Measurements from ENCODE around the gene ATRIP.

The ATRIP gene

GRCh38 chr3:48422681-48423080 is 23.9 kb upstream of the ATRIP start:
- H4K20me1 ChIP-seq (ENCODE audit: insufficient read depth, low read length), result peaks cover 7% of the 10 kb centered on the region
- H3K9ac ChIP-seq (ENCODE audit: low read depth, low read length), result no peak overlapping the region
- TF ChIP-seq CTCF (IDR thresholded peaks at IDR 0.05; ENCODE audit: borderline replicate concordance, extremely low read depth, low read length, poor library complexity, severe bottlenecking), result no peak
- no peak for TF ChIP-seq EZH2 (IDR thresholded peaks at IDR 0.05; ENCODE audit: borderline replicate concordance, low read depth, low read length, severe bottlenecking)
- H2AFZ ChIP-seq (ENCODE audit: low read depth, low read length), result no peak overlapping the region
- no peak overlapping the region for H3K4me3 ChIP-seq (ENCODE audit: low read depth in 1 of 2, low read length in 2 of 2)
- no peaks in the 10 kb centered on the region for H3K9me3 ChIP-seq (ENCODE audit: insufficient read depth, low read length, severe bottlenecking)
- no peaks in the 10 kb centered on the region for H3K79me2 ChIP-seq (ENCODE audit: insufficient read depth, low read length)
- H3K4me2 ChIP-seq (ENCODE audit: insufficient read depth, low read length), result no peak overlapping the region
- peaks cover 4% of the 10 kb centered on the region; the same call in 1 of the 2 replicates for H3K4me1 ChIP-seq (ENCODE audit: insufficient read depth, low read length)
- no peak overlapping the region for H3K27ac ChIP-seq (ENCODE audit: low read length)
- ATAC-seq (ENCODE audit: insufficient read depth, low read depth) (no peak), DNase-seq (no peak)
- H3K36me3 ChIP-seq (ENCODE audit: insufficient read depth, low read length), result no peaks in the 10 kb centered on the region
- H3K27me3 ChIP-seq (ENCODE audit: insufficient read depth, low read length, poor library complexity), result peaks cover 3% of the 10 kb centered on the region

- Histone ChIP-seq H3K9ac (ENCODE audit: low read depth, low read length) (no peak overlapping the region), H3K4me2 (ENCODE audit: insufficient read depth, low read length) (no peak overlapping the region), H3K27ac (ENCODE audit: low read length) (no peak overlapping the region), H3K36me3 (ENCODE audit: insufficient read depth, low read length) (no peaks in the 10 kb centered on the region), H3K9me3 (ENCODE audit: insufficient read depth, low read length, severe bottlenecking) (no peaks in the 10 kb centered on the region), H2AFZ (ENCODE audit: low read depth, low read length) (no peak overlapping the region), H3K79me2 (ENCODE audit: insufficient read depth, low read length) (no peaks in the 10 kb centered on the region), H3K27me3 (ENCODE audit: insufficient read depth, low read length, poor library complexity) (peaks cover 10% of the 10 kb centered on the region), H3K4me3 (ENCODE audit: low read depth in 1 of 2, low read length in 2 of 2) (no peak overlapping the region), H3K4me1 (ENCODE audit: insufficient read depth, low read length) (peaks cover 10% of the 10 kb centered on the region), H4K20me1 (ENCODE audit: insufficient read depth, low read length) (peaks cover 9% of the 10 kb centered on the region)
- no peak for TF ChIP-seq CTCF (IDR thresholded peaks at IDR 0.05; ENCODE audit: borderline replicate concordance, extremely low read depth, low read length, poor library complexity, severe bottlenecking)
- TF ChIP-seq EZH2 (IDR thresholded peaks at IDR 0.05; ENCODE audit: borderline replicate concordance, low read depth, low read length, severe bottlenecking), result no peak
- ATAC-seq (ENCODE audit: insufficient read depth, low read depth) (no peak), DNase-seq (no peak)
Observed at GRCh38 chr3:48423241-48423882, 23.2 kb upstream of the ATRIP start.

GRCh38 chr3:48423883-48424695 is 22.4 kb upstream of the ATRIP start:
- Histone ChIP-seq H3K4me1 (ENCODE audit: insufficient read depth, low read length) (peaks cover 17% of the 10 kb centered on the region), H3K27me3 (ENCODE audit: insufficient read depth, low read length, poor library complexity) (peaks cover 17% of the 10 kb centered on the region), H3K9ac (ENCODE audit: low read depth, low read length) (no peak overlapping the region), H4K20me1 (ENCODE audit: insufficient read depth, low read length) (peaks cover 7% of the 10 kb centered on the region), H3K4me3 (ENCODE audit: low read depth in 1 of 2, low read length in 2 of 2) (no peak overlapping the region), H2AFZ (ENCODE audit: low read depth, low read length) (no peak overlapping the region), H3K27ac (ENCODE audit: low read length) (no peak overlapping the region), H3K36me3 (ENCODE audit: insufficient read depth, low read length) (no peaks in the 10 kb centered on the region), H3K79me2 (ENCODE audit: insufficient read depth, low read length) (no peaks in the 10 kb centered on the region), H3K4me2 (ENCODE audit: insufficient read depth, low read length) (no peak overlapping the region), H3K9me3 (ENCODE audit: insufficient read depth, low read length, severe bottlenecking) (no peaks in the 10 kb centered on the region)
- TF ChIP-seq EZH2 (IDR thresholded peaks at IDR 0.05; ENCODE audit: borderline replicate concordance, low read depth, low read length, severe bottlenecking), result no peak
- TF ChIP-seq CTCF (IDR thresholded peaks at IDR 0.05; ENCODE audit: borderline replicate concordance, extremely low read depth, low read length, poor library complexity, severe bottlenecking), result no peak
- DNase-seq, result no peak
- no peak for ATAC-seq (ENCODE audit: insufficient read depth, low read depth)

Measured in DND-41 (cell line).